Measurements from ENCODE around the gene COA8. TPM values are rescaled to one million over a fixed set of nuclear protein-coding genes. Genes with fewer than 3 reads are reported as not detected.

The COA8 gene
- total and polyA plus RNA-seq, 2 of the 13 experiments (the other 11 are each of a cell fraction or from before 2014, with no cell fraction given), result 10.9 to 25.1 TPM

- TF ChIP-seq BORCS8-MEF2B (CRISPR knock-in tag; IDR thresholded peaks at IDR 0.05) (no peak), MXD1 (CRISPR knock-in tag; IDR thresholded peaks at IDR 0.05) (no peak), SIX1 (CRISPR knock-in tag; IDR thresholded peaks at IDR 0.05; ENCODE audit: borderline replicate concordance) (0 out of 2 replicates have a peak, but pooled peaks have one; percentile 13), ZBTB8A (CRISPR knock-in tag; IDR thresholded peaks at IDR 0.05; ENCODE audit: borderline replicate concordance, low read depth) (no peak), TCF7 (IDR thresholded peaks at IDR 0.05; ENCODE audit: low read depth) (peak; percentile 71), ZNF720 (CRISPR knock-in tag; IDR thresholded peaks at IDR 0.05) (no peak), DRAP1 (CRISPR knock-in tag; IDR thresholded peaks at IDR 0.05) (0 out of 2 replicates have a peak, but pooled peaks have one; percentile 15), AGO2 (optimal IDR thresholded peaks at IDR 0.05; ENCODE audit: low read depth, low read length) (peak; percentile 71), SMAD3 (CRISPR knock-in tag; IDR thresholded peaks at IDR 0.05) (no peak), ZNF263 (CRISPR knock-in tag; IDR thresholded peaks at IDR 0.05) (0 out of 2 replicates have a peak, but pooled peaks have one; percentile 63), ZNF460 (CRISPR knock-in tag; IDR thresholded peaks at IDR 0.05; ENCODE audit: borderline replicate concordance) (peak; percentile 57; the same call in 1 of the 2 replicates), RXRB (CRISPR knock-in tag; IDR thresholded peaks at IDR 0.05; ENCODE audit: borderline replicate concordance) (peak; percentile 68; the same call in 1 of the 2 replicates), NR2C2 (CRISPR knock-in tag; IDR thresholded peaks at IDR 0.05; ENCODE audit: borderline replicate concordance) (no peak), NR2F2 (IDR thresholded peaks at IDR 0.05; ENCODE audit: borderline replicate concordance, low read depth) (peak; percentile 28; the same call in 1 of the 2 replicates), NONO (IDR thresholded peaks at IDR 0.05) (no peak), NONO (CRISPR knock-in tag; conservative IDR thresholded peaks at IDR 0.05) (peak; percentile 33; the same call in 1 of the 2 replicates), ZNF577 (CRISPR knock-in tag; IDR thresholded peaks at IDR 0.05; ENCODE audit: borderline replicate concordance, low read depth) (no peak), CHCHD3 (CRISPR knock-in tag; IDR thresholded peaks at IDR 0.05) (no peak), LCORL (IDR thresholded peaks at IDR 0.05) (no peak), LCORL (CRISPR knock-in tag; IDR thresholded peaks at IDR 0.05) (no peak), ZNF646 (CRISPR knock-in tag; IDR thresholded peaks at IDR 0.05) (no peak), ZNF674 (CRISPR knock-in tag; IDR thresholded peaks at IDR 0.05; ENCODE audit: low read depth) (no peak), TFAP4 (IDR thresholded peaks at IDR 0.05; ENCODE audit: borderline replicate concordance, low read depth) (peak; percentile 47; the same call in 1 of the 2 replicates), RFXANK (CRISPR knock-in tag; IDR thresholded peaks at IDR 0.05) (no peak)
These were observed 36.4 kb upstream of the COA8 start (continued) for GRCh38 chr14:103526247-103526913.

All from HepG2 (cell line).